Measurements from ENCODE around the gene GM2A.

Gene GM2A

DNA sequence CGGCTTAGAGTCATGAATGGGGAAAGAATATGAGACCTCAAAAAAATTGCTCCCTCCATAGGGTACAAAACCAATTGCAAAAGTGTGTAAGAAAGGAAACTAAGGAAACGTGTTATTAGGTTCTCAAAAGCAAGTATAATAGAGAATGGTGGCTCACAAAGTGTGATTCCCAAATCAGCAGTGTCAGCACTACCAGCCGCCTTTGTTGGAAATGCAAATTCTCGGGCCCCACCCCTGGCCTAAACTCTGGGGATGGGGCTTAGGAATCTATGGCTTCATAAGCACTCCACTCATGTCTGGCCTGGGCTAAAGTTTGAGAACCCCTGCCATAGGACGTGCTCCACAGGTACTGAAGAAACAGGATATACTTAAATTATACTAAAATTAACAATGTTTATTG lies 27.5 kb upstream of the GM2A start:
- Histone ChIP-seq H3K4me1 (ENCODE audit: insufficient read depth, low read length, poor library complexity, severe bottlenecking) (peaks cover 34% of the 10 kb centered on the region), H3K36me3 (ENCODE audit: insufficient read depth, low read length) (no peaks in the 10 kb centered on the region; the same call in 1 of the 2 replicates), H3K79me2 (ENCODE audit: insufficient read depth, low read length) (peaks cover 39% of the 10 kb centered on the region), H3F3A (ENCODE audit: low read depth) (no peaks in the 10 kb centered on the region), H3K4me3 (ENCODE audit: low read length, poor library complexity, severe bottlenecking) (no peak overlapping the region), H2AFZ (ENCODE audit: low read length) (no peak overlapping the region), H3K27me3 (ENCODE audit: insufficient read depth, low read length, poor library complexity, severe bottlenecking) (no peaks in the 10 kb centered on the region), H3K9me2 (replicated peaks; ENCODE audit: low read depth, low read length) (no peaks in the 10 kb centered on the region), H3K9me3 (ENCODE audit: insufficient read depth, low read depth, low read length) (no peaks in the 10 kb centered on the region), H4K20me1 (ENCODE audit: insufficient read depth, low read length, poor library complexity, severe bottlenecking) (peaks cover 10% of the 10 kb centered on the region), H3K9ac (ENCODE audit: low read depth, low read length, poor library complexity, severe bottlenecking) (no peak overlapping the region), H3K4me2 (ENCODE audit: low read depth, low read length, poor library complexity, severe bottlenecking) (no peak overlapping the region)
- TF ChIP-seq CTCF (conservative IDR thresholded peaks at IDR 0.05; ENCODE audit: low read length) (no peak), EZH2phosphoT487 (IDR thresholded peaks at IDR 0.05; ENCODE audit: borderline replicate concordance) (no peak)

DNA sequence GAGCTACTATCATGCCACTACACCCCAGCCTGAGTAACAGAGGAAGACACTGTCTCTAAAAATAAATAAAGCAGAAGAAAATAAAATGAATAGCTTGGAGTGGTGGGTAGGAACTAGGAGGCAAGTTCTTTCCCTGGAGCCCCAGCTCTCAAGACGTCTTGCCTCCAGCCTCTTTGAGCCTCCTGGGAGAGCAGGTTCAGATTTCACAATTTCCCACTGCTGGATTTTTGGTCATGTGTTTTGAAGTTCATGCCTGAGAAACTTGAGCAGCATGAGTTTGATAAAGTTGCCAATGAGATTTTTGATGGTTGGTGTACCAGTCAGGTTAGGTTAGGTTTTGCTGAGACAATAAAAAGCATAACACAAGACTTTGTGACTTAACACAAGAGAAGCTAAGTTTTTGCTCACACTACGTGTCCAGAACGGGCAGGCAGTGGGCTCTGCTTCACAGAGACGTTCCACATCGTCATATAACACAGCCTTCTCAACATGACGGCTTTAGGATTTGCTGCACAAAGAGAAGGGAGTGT lies 25.0 kb upstream of the GM2A start:
- no peaks in the 10 kb centered on the region for H3K27me3 ChIP-seq (ENCODE audit: insufficient read depth, low read length, poor library complexity, severe bottlenecking)
- H3K4me3 ChIP-seq (ENCODE audit: low read length, poor library complexity, severe bottlenecking): no peak overlapping the region
- peaks cover under 1% of the 10 kb centered on the region for H4K20me1 ChIP-seq (ENCODE audit: insufficient read depth, low read length, poor library complexity, severe bottlenecking)
- H3K79me2 ChIP-seq (ENCODE audit: insufficient read depth, low read length): peaks cover 14% of the 10 kb centered on the region
- no peak for TF ChIP-seq CTCF (conservative IDR thresholded peaks at IDR 0.05; ENCODE audit: low read length)
- no peak for TF ChIP-seq EZH2phosphoT487 (IDR thresholded peaks at IDR 0.05; ENCODE audit: borderline replicate concordance)
- H3K36me3 ChIP-seq (ENCODE audit: insufficient read depth, low read length): no peaks in the 10 kb centered on the region
- no peak overlapping the region for H3K4me2 ChIP-seq (ENCODE audit: low read depth, low read length, poor library complexity, severe bottlenecking)
- H3F3A ChIP-seq (ENCODE audit: low read depth): no peaks in the 10 kb centered on the region
- H3K4me1 ChIP-seq (ENCODE audit: insufficient read depth, low read length, poor library complexity, severe bottlenecking): peaks cover 9% of the 10 kb centered on the region
- no peak overlapping the region for H2AFZ ChIP-seq (ENCODE audit: low read length)
- no peak overlapping the region for H3K9ac ChIP-seq (ENCODE audit: low read depth, low read length, poor library complexity, severe bottlenecking)
- no peaks in the 10 kb centered on the region for H3K9me2 ChIP-seq (replicated peaks; ENCODE audit: low read depth, low read length)
- H3K9me3 ChIP-seq (ENCODE audit: insufficient read depth, low read depth, low read length): no peaks in the 10 kb centered on the region

DNA sequence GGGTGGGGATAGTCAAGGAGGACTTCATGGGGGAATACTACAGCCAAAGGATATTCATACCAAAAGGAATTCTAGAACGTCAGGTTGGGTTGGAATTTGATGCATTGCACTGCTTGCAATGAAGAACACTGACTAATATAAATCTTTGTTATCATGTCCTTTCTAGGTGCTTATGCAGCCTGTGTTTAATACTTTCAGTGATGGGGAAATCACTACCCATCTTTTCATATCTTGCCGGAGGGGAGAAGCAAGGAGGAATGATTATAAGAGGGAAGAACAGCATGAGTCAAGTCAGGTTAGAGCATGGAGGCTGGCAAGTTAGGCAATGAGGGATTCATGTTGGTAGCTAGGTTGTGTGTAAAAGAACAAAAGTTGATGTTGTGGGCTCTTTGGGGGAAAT lies 24.0 kb upstream of the GM2A start:
- Histone ChIP-seq H3K9me3 (ENCODE audit: insufficient read depth, low read depth, low read length) (no peaks in the 10 kb centered on the region), H3K9ac (ENCODE audit: low read depth, low read length, poor library complexity, severe bottlenecking) (no peak overlapping the region), H3K4me3 (ENCODE audit: low read length, poor library complexity, severe bottlenecking) (no peak overlapping the region), H3F3A (ENCODE audit: low read depth) (no peaks in the 10 kb centered on the region), H3K4me2 (ENCODE audit: low read depth, low read length, poor library complexity, severe bottlenecking) (no peak overlapping the region), H3K79me2 (ENCODE audit: insufficient read depth, low read length) (0 out of 2 replicates have a peak, but pooled peaks cover 4% of the 10 kb centered on the region), H4K20me1 (ENCODE audit: insufficient read depth, low read length, poor library complexity, severe bottlenecking) (no peaks in the 10 kb centered on the region), H3K4me1 (ENCODE audit: insufficient read depth, low read length, poor library complexity, severe bottlenecking) (peaks cover 5% of the 10 kb centered on the region), H3K9me2 (replicated peaks; ENCODE audit: low read depth, low read length) (no peaks in the 10 kb centered on the region), H3K36me3 (ENCODE audit: insufficient read depth, low read length) (no peaks in the 10 kb centered on the region), H2AFZ (ENCODE audit: low read length) (no peak overlapping the region), H3K27me3 (ENCODE audit: insufficient read depth, low read length, poor library complexity, severe bottlenecking) (no peaks in the 10 kb centered on the region)
- TF ChIP-seq EZH2phosphoT487 (IDR thresholded peaks at IDR 0.05; ENCODE audit: borderline replicate concordance) (no peak), CTCF (conservative IDR thresholded peaks at IDR 0.05; ENCODE audit: low read length) (no peak)
